Ovary (tissue), 9 donors: ENCODE results near the gene MYT1. TPM values are rescaled to one million over a fixed set of nuclear protein-coding genes. Genes with fewer than 3 reads are reported as not detected.

Experiments
- DNase-seq, 5 donors: peaks; one replicate each; pipeline ENCODE4 v3.0.0-alpha.2; 2019 to 2020
- H3K27ac ChIP-seq, 2 donors: fragments of 200-600 bp; one replicate each; pipeline versions ENCODE4 v1.5.1 to v1.8.0; 2019 to 2022
- H3K27me3 ChIP-seq: fragments of 200-600 bp; one replicate; pipeline ENCODE4 v1.8.0; 2022
- H3K36me3 ChIP-seq: fragments of 200-600 bp; sonication (generic); one replicate; pipeline ENCODE4 v1.5.1; 2019
- H3K4me1 ChIP-seq: one replicate; pipeline ENCODE4 v1.8.1; 2013; ENCODE audit warnings: mild to moderate bottlenecking, moderate library complexity; ENCODE audit not compliant: insufficient read depth
- H3K4me3 ChIP-seq: fragments of 200-600 bp; sonication (generic); one replicate; pipeline ENCODE4 v1.5.1; 2017
- H3K9me3 ChIP-seq, 2 donors: fragments of 200-600 bp in 1 of 2; sonication (generic) in 1 of 2; one replicate each; pipeline versions ENCODE4 v1.5.1 to v1.8.1; 2013 to 2019; ENCODE audit warnings: mild to moderate bottlenecking in 1 of 2, moderate library complexity in 1 of 2
- EP300 ChIP-seq: sonication (generic); formaldehyde crosslinking; IDR thresholded peaks from one replicate; pipeline ENCODE4 v1.6.1; 2017; ENCODE audit warnings: antibody characterized with exemption
- POLR2A ChIP-seq: fragments of 450-650 bp; IDR thresholded peaks from one replicate; pipeline ENCODE4 v1.6.1; 2017; ENCODE audit warnings: antibody characterized with exemption, mild to moderate bottlenecking, moderate library complexity
- WGBS, 3 donors: extraction: QIAGEN DNeasy Blood & Tissue Kit in 1 of 3; methylation state at CpG; one replicate each; pipeline versions ENCODE4 v1.1.5 to v1.1.7; 2013 to 2017; 5-methylcytosine and 5-hydroxymethylcytosine counted together
- intact Hi-C, 4 donors: fragments of 100-400 bp; cut with DNase I; formaldehyde crosslinking; loops; one replicate each; pipeline versions ENCODE4 v1.11.0 to v1.15.1; 2022 to 2023
- polyA plus RNA-seq, 2 donors: library from polyadenylated mRNA; stranded (reverse); fragments of 200-250 nt in 1 of 2; fragments of 350-450 nt in 1 of 2; fragmentation: Illumina TruSeq in 1 of 2; extraction: RNeasy Lipid Tissue Mini Kit (QIAGEN cat#74804) in 1 of 2; gene quantifications; one replicate each; pipeline ENCODE4 v1.2.3, GENCODE V29; 2013 to 2014
- total RNA-seq, 7 donors: library from RNA; depleted of rRNA in 2 of 7; stranded (reverse); fragments of >200 nt in 2 of 7; fragmentation: NEBNext Ultra II Directional in 3 of 7; extraction: Animal tissue kit (Norgen Biotek cat#: 25700) in 3 of 7; gene quantifications; one replicate each; pipeline versions ENCODE4 v1.1.0 to v1.2.4, GENCODE V29; 2016 to 2023
- TF ChIP-seq, protein P1 (sequence below), 3 donors: fragments of 450-650 bp in 2 of 3; fragments of 200-600 bp in 1 of 3; IDR thresholded peaks; one replicate each; pipeline versions ENCODE4 v1.5.1 to v1.8.0; 2016 to 2022; ENCODE audit warnings: antibody characterized with exemption in 3 of 3, mild to moderate bottlenecking in 1 of 3
- donor health status: DM: no; HTN: no; CAD: no; lungs with moderate emphysema.
- donor health status: DM: no; HTN: no; CAD: no.
- donor health status: Bipolar disorder and iron deficiency.
- donor health status: DM: yes; HTN: yes; CAD: no.
- donor health status: DM: no; HTN: no; CAD: no.
- donor health status: DM: yes; HTN: yes; CAD: no.

MYT1 gene
- total and polyA plus RNA-seq, 9 donors: 0.05 to 0.25 (median 0.13) TPM; not detected in 1

DNA sequence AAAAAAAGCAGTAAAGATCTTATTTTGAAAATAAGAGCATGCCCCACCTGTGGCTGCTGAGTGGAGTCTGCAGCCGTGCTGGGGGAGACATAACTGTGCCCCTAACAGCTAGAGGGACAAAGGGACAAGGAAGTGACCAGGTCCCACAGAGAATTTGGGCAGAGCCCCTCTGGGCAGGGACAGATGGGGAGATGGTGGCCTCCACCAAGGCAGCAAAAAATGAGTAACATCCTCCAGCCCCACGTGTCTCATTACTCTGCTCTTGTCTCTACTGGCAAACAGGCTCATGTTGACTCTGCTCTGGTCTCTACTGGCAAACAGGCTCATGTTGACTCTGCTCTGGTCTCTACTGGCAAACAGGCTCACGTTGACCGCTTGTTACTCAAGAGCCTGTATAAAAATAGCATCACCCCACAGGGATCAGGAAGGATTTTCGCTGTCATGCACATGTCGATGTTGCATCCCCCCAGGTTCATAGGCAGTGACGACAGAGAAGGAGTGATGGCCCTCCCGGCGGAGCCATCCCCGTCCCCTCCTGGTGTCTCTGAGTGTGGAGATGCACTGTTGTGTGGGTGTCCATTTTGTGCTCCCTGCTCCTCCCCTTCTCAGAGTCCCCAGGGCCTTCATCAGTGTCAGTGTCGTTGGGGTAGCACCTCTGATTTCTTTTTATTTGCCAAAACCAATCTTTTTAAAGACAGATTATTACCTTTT lies 74.0 kb downstream of the MYT1 start:
- WGBS, 3 donors: 69 to 79% (median 74%) methylated on average over 11 of the region's 11 CpGs
- no peaks in the 10 kb centered on the region for H3K27me3 ChIP-seq
- H3K4me1 ChIP-seq: no peaks in the 10 kb centered on the region
- H3K27ac ChIP-seq: no peak overlapping the region
- H3K4me3 ChIP-seq: no peak overlapping the region
- no peak for TF ChIP-seq EP300
- no peak for TF ChIP-seq POLR2A
- TF ChIP-seq, protein P1, sequence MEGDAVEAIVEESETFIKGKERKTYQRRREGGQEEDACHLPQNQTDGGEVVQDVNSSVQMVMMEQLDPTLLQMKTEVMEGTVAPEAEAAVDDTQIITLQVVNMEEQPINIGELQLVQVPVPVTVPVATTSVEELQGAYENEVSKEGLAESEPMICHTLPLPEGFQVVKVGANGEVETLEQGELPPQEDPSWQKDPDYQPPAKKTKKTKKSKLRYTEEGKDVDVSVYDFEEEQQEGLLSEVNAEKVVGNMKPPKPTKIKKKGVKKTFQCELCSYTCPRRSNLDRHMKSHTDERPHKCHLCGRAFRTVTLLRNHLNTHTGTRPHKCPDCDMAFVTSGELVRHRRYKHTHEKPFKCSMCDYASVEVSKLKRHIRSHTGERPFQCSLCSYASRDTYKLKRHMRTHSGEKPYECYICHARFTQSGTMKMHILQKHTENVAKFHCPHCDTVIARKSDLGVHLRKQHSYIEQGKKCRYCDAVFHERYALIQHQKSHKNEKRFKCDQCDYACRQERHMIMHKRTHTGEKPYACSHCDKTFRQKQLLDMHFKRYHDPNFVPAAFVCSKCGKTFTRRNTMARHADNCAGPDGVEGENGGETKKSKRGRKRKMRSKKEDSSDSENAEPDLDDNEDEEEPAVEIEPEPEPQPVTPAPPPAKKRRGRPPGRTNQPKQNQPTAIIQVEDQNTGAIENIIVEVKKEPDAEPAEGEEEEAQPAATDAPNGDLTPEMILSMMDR (IDR thresholded peaks at IDR 0.05): no peak
- H3K9me3 ChIP-seq: no peaks in the 10 kb centered on the region
- intact Hi-C loops: no loop called here
- H3K36me3 ChIP-seq: no peaks in the 10 kb centered on the region
- DNase-seq: peak in 1 of 5 donors; percentile 7

DNA sequence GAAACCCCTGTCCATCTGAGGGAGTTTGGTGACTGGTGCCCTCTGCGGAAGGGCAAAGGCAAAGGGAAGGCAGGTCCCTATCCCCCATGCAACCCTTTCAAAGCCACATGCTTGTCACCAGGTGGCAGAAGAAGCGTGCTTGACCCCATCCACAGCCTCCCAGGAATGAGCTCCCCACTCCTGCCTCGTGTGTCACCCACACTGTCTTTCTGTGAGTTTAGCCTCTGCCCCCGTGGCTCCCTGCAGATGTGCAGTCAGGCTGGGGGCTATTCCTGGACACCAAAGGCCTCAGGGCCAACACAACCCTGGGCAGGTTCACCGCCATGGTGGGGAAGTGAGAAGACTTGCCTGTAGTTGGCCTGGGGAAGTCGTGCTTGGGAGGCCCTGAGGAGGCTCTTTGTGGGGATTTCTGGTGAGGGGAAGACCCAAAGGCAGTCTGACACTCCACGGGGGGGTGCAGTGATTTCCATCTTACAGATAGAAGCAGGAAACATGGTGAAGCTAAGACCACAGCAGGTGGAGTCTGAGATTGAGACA lies 74.7 kb downstream of the MYT1 start:
- peak in 1 of 5 donors; percentile 14 for DNase-seq
- H3K9me3 ChIP-seq: no peaks in the 10 kb centered on the region
- H3K36me3 ChIP-seq: no peaks in the 10 kb centered on the region
- H3K27me3 ChIP-seq: no peaks in the 10 kb centered on the region
- no peaks in the 10 kb centered on the region for H3K4me1 ChIP-seq
- TF ChIP-seq, protein P1 (IDR thresholded peaks at IDR 0.05): no peak
- TF ChIP-seq EP300 (no peak), POLR2A (no peak)
- intact Hi-C loops: no loop called here
- 73 to 75% (median 74%) methylated on average over 7 of the region's 7 CpGs for WGBS, 3 donors
- H3K4me3 ChIP-seq: no peak overlapping the region
- H3K27ac ChIP-seq: no peak overlapping the region

DNA sequence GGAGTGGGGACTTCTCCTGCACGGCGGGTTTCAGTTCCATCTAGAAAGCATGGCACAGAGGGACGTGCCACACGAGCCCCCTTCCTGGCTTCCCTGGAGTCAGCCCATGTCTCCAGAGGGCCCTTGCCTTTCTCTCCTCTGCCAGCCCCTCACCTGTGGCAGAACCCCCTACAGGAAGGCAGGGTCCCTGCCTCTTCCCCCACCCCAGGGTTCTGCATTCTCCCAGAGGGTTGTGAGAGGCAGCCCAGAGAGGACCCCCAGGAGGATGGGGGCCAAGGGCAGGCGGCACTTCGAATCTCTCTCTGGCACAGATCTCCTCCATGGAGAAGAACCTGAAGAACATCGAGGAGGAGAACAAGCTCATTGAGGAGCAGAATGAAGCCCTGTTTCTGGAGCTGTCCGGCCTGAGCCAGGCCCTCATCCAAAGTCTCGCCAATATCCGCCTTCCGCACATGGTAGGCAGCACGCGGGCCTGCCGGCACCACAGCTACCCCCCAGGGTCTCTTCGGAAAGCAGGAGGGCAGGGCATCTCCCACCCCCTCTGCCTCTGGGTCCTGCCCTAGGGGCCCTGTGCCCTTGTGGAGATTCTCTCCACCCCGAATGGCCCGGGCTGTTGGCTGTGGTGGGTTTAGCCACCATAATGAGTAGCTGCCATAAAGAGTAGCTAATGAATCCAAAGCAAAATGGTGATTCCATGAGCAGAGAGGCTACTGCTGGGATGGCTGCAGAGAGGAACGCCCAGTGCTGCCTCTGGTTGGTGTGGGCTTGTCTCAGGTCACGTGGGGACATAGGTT lies 75.4 kb downstream of the MYT1 start:
- Histone ChIP-seq H3K9me3 (no peaks in the 10 kb centered on the region), H3K36me3 (no peaks in the 10 kb centered on the region), H3K4me1 (no peaks in the 10 kb centered on the region), H3K4me3 (no peak overlapping the region), H3K27ac (no peak overlapping the region), H3K27me3 (no peaks in the 10 kb centered on the region)
- 84 to 88% (median 87%) methylated on average over 19 of the region's 19 CpGs for WGBS, 3 donors
- intact Hi-C loops: loop anchor here in 1 of 4 donors (5.0 kb wide), 1 partner anchor 1122 kb away; no protein-coding TSS in a partner anchor
- DNase-seq: peak in 1 of 5 donors; percentile 19
- TF ChIP-seq, protein P1 (IDR thresholded peaks at IDR 0.05): no peak
- TF ChIP-seq POLR2A: no peak
- no peak for TF ChIP-seq EP300

DNA sequence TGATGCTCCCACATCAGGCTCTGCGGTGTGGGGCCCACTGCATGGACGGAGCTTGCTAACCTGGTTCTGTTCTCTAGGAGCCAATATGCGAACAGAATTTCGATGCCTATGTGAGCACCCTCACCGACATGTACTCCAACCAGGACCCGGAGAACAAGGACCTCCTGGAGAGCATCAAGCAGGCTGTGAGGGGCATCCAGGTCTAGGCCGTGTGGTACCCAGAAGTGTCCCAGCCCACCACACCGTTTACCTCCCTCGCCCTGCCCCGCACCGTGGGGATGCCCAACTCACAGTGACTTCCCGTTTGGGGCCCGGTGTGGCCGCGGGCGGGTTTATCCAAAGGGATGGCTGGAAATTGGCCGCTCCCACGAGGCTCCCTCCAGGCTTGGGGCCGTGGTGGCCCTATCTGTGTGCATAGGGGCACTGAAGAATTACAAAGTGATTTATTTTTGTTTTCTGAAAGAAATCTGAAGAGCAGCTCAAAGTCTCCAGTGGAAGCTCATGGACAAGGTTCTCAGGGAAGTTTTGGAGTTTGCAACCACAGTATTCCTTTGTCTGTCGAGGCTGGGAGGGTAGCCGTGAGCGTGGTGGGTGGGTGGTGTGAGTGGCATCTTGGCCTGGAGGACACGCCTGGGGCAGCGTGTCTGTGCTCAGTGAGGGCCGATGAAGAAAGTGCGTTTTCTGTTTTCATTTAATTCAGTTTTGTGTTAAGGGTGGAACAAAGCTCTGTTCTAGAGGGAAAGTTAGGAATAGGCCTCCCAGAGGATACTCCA lies 76.2 kb downstream of the MYT1 start:
- peak in 2 of 5 donors; percentile 9 to 25 for DNase-seq
- H3K4me3 ChIP-seq: no peak overlapping the region
- 89 to 94% (median 90%) methylated on average over 26 of the region's 26 CpGs for WGBS, 3 donors

More for the DNA sequence above, 76.2 kb downstream of the MYT1 start:
- Histone ChIP-seq H3K9me3 (no peaks in the 10 kb centered on the region), H3K27me3 (no peaks in the 10 kb centered on the region), H3K4me1 (no peaks in the 10 kb centered on the region), H3K27ac (no peak overlapping the region), H3K36me3 (no peaks in the 10 kb centered on the region)
- TF ChIP-seq, protein P1 (IDR thresholded peaks at IDR 0.05): no peak
- TF ChIP-seq EP300 (no peak), POLR2A (no peak)
- intact Hi-C loops: loop anchor here in 1 of 4 donors (5.0 kb wide), 1 partner anchor 1123 kb away; no protein-coding TSS in a partner anchor
